HCT116 (cell line): ENCODE data around the gene MMP17.

Source experiments
- EGR1 ChIP-seq: IDR thresholded peaks from 2 replicates; pipeline ENCODE4 v1.6.1; 2012; ENCODE audit warnings: low read depth
- POLR2A ChIP-seq: IDR thresholded peaks from 2 replicates; pipeline ENCODE4 v1.7.0; 2011; ENCODE audit warnings: borderline replicate concordance; ENCODE audit not compliant: insufficient read depth, insufficient read length; ENCODE audit errors: extremely low read depth
- SIN3A ChIP-seq: IDR thresholded peaks from 2 replicates; pipeline ENCODE4 v1.6.1; 2012; ENCODE audit warnings: low read depth
- TF ChIP-seq, protein P1 (sequence below), 3 experiments: fragments of 200-600 bp in 1 of 3; sonication (generic) in 1 of 3; IDR thresholded peaks in 2 of 3; conservative IDR thresholded peaks in 1 of 3; 2 replicates each; pipeline ENCODE4 v1.5.1; 2012 to 2017; ENCODE audit warnings: low read depth in 2 of 3, low read length in 2 of 3, antibody characterized with exemption in 1 of 3, borderline replicate concordance in 1 of 3, control low read depth in 1 of 3, mild to moderate bottlenecking in 1 of 3, mixed read lengths in 1 of 3, mixed run types in 1 of 3, moderate library complexity in 1 of 3; ENCODE audit not compliant: insufficient read depth in 1 of 3
- TF ChIP-seq, protein P2 (sequence below): IDR thresholded peaks from 2 replicates; pipeline ENCODE4 v1.6.1; 2012; ENCODE audit warnings: low read depth

DNA sequence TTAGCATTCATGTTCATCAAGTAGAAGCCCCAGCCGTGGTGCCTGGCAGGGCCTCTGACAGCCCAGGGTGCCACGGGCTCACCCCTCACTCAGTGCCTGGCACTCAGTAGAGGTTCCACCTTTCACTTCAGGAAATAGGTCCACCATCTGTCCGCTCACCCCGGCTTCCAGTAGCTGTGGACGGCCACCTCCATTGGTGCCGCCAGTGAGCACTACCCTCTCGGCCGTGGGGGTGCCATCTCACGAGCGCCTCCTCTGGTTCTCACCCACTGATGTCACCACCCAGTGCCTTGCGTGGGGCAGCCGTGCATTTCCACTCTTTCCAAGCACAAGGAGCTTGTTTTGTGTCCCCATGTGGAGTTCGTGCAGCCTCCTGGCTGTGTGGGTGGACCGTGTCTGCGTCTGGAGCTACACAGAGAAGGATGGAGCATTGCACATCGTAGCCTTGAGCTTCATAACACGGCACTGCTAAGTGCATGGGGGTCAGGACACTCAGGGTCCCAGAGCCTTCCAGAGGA lies 41.0 kb upstream of the MMP17 start:
- TF ChIP-seq SIN3A, result no peak
- TF ChIP-seq, protein P1, sequence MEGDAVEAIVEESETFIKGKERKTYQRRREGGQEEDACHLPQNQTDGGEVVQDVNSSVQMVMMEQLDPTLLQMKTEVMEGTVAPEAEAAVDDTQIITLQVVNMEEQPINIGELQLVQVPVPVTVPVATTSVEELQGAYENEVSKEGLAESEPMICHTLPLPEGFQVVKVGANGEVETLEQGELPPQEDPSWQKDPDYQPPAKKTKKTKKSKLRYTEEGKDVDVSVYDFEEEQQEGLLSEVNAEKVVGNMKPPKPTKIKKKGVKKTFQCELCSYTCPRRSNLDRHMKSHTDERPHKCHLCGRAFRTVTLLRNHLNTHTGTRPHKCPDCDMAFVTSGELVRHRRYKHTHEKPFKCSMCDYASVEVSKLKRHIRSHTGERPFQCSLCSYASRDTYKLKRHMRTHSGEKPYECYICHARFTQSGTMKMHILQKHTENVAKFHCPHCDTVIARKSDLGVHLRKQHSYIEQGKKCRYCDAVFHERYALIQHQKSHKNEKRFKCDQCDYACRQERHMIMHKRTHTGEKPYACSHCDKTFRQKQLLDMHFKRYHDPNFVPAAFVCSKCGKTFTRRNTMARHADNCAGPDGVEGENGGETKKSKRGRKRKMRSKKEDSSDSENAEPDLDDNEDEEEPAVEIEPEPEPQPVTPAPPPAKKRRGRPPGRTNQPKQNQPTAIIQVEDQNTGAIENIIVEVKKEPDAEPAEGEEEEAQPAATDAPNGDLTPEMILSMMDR (IDR thresholded peaks at IDR 0.05 in 2 of 3, conservative IDR thresholded peaks at IDR 0.05 in 1 of 3; ENCODE audit: borderline replicate concordance in 1 of 3, insufficient read depth in 1 of 3, low read depth in 2 of 3, low read length in 2 of 3), result no peak
- no peak for TF ChIP-seq POLR2A
- TF ChIP-seq, protein P2, sequence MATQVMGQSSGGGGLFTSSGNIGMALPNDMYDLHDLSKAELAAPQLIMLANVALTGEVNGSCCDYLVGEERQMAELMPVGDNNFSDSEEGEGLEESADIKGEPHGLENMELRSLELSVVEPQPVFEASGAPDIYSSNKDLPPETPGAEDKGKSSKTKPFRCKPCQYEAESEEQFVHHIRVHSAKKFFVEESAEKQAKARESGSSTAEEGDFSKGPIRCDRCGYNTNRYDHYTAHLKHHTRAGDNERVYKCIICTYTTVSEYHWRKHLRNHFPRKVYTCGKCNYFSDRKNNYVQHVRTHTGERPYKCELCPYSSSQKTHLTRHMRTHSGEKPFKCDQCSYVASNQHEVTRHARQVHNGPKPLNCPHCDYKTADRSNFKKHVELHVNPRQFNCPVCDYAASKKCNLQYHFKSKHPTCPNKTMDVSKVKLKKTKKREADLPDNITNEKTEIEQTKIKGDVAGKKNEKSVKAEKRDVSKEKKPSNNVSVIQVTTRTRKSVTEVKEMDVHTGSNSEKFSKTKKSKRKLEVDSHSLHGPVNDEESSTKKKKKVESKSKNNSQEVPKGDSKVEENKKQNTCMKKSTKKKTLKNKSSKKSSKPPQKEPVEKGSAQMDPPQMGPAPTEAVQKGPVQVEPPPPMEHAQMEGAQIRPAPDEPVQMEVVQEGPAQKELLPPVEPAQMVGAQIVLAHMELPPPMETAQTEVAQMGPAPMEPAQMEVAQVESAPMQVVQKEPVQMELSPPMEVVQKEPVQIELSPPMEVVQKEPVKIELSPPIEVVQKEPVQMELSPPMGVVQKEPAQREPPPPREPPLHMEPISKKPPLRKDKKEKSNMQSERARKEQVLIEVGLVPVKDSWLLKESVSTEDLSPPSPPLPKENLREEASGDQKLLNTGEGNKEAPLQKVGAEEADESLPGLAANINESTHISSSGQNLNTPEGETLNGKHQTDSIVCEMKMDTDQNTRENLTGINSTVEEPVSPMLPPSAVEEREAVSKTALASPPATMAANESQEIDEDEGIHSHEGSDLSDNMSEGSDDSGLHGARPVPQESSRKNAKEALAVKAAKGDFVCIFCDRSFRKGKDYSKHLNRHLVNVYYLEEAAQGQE, result no peak
- TF ChIP-seq EGR1, result no peak
